Mesothelial cell of epicardium (in vitro differentiated cells): Measurements from ENCODE around the gene GOLT1A. TPM values are rescaled to one million over a fixed set of nuclear protein-coding genes. Genes with fewer than 3 reads are reported as not detected.
A peak's percentile ranks its signal among the peaks of the same experiment; 100 is the strongest.

ENCODE experiments used
- DNase-seq, 2 experiments: peaks; one replicate each; pipeline ENCODE4 v3.0.0; 2021; ENCODE audit warnings: low spot score in 2 of 2; ENCODE audit not compliant: unreplicated experiment in 2 of 2
- H3K27ac Mint-ChIP-seq: 2 replicates; pipeline ENCODE4 v1.8.0; 2021; ENCODE audit warnings: mixed read lengths
- H3K27me3 Mint-ChIP-seq: 2 replicates; pipeline ENCODE4 v1.8.0; 2021; ENCODE audit warnings: low read depth, mixed read lengths
- H3K36me3 Mint-ChIP-seq: 2 replicates; pipeline ENCODE4 v1.8.0; 2021; ENCODE audit warnings: mixed read lengths
- H3K4me1 Mint-ChIP-seq: 2 replicates; pipeline ENCODE4 v1.8.0; 2021; ENCODE audit warnings: mixed read lengths
- H3K4me3 Mint-ChIP-seq: 2 replicates; pipeline ENCODE4 v1.8.0; 2021; ENCODE audit warnings: mild to moderate bottlenecking, moderate library complexity, mixed read lengths
- H3K9me3 Mint-ChIP-seq: 2 replicates; pipeline ENCODE4 v1.8.0; 2021; ENCODE audit warnings: mixed read lengths
- total RNA-seq: library from RNA; stranded (reverse); gene quantifications from 3 replicates; pipeline ENCODE4 v1.2.1, GENCODE V29; 2021
- TF ChIP-seq, protein P1 (sequence below): fragments of 200-600 bp; sonication (generic); IDR thresholded peaks from one replicate; pipeline ENCODE4 v1.5.0; 2021; ENCODE audit warnings: antibody characterized with exemption; ENCODE audit not compliant: unreplicated experiment

Gene GOLT1A
- total RNA-seq, 1 donor from 2014 or later, result 4.1 TPM

DNA sequence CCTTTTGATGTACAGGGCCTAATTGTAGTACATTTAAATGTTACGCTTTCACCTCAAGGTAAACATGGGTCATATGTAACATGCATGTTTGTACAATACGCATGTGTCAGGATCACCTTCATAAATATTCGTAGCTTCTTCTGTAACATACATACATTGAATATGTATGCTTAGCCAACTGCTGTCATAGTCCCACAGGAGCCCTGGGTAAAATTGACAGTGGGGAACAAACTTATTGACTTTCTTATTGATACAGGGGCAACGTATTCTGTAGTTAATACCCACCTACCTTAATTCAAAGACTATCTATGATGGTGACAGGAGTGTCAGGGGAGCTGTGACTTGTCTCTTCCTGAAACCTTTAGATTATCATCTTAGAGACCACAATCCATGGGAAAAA lies 43.9 kb downstream of the GOLT1A start:
- Mint-ChIP-seq H3K4me1 (peaks cover 7% of the 10 kb centered on the region), H3K4me3 (no peak overlapping the region), H3K9me3 (peaks cover 18% of the 10 kb centered on the region), H3K36me3 (no peaks in the 10 kb centered on the region), H3K27ac (no peak overlapping the region), H3K27me3 (peaks cover 1% of the 10 kb centered on the region)
- TF ChIP-seq, protein P1, sequence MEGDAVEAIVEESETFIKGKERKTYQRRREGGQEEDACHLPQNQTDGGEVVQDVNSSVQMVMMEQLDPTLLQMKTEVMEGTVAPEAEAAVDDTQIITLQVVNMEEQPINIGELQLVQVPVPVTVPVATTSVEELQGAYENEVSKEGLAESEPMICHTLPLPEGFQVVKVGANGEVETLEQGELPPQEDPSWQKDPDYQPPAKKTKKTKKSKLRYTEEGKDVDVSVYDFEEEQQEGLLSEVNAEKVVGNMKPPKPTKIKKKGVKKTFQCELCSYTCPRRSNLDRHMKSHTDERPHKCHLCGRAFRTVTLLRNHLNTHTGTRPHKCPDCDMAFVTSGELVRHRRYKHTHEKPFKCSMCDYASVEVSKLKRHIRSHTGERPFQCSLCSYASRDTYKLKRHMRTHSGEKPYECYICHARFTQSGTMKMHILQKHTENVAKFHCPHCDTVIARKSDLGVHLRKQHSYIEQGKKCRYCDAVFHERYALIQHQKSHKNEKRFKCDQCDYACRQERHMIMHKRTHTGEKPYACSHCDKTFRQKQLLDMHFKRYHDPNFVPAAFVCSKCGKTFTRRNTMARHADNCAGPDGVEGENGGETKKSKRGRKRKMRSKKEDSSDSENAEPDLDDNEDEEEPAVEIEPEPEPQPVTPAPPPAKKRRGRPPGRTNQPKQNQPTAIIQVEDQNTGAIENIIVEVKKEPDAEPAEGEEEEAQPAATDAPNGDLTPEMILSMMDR, result no peak
- no peak for DNase-seq

DNA sequence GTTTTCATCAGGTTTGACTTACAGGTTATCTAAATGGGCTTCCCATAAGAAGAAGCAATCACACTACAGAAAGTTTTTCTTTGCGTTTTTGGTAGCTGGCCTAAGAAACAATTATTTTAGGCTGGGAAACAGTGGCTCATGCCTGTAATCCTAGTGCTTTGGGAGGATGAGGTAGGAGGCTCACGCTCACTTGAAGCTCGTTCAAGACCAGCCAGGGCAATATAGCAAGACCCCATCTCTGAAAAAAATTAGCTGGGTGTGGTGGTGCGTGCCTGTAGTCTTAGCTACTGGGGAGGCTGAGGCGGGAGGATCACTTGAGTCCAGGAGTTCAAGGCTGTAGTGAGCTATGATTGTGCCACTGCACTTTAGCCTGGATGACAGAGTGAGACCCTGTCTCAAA lies 46.1 kb downstream of the GOLT1A start:
- TF ChIP-seq, protein P1, result no peak
- H3K27ac Mint-ChIP-seq, result no peak overlapping the region
- H3K4me3 Mint-ChIP-seq, result no peak overlapping the region
- H3K4me1 Mint-ChIP-seq, result peaks cover 6% of the 10 kb centered on the region
- peaks cover 18% of the 10 kb centered on the region for H3K9me3 Mint-ChIP-seq
- DNase-seq, result no peak
- H3K27me3 Mint-ChIP-seq, result no peaks in the 10 kb centered on the region
- no peaks in the 10 kb centered on the region for H3K36me3 Mint-ChIP-seq

DNA sequence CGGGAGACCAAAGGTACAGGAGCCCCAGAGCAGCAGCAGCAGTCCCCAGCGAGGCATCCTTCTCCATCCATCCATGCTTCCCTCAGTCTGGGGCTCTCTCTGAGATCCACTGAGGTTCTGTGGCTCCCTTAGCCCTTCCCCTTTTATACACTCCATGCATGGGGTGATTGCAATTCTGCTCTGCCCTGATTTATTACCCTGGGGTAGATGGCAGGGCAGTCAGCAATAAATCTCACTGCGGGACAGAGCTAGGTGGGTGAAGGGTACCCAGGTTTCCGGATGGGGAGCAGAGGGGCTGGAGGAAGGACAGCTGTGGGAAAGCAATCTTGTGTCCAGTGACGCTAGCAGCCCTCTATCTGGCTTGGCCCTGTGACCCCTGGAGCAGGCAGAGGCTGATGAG lies 47.6 kb downstream of the GOLT1A start, which contains the start of gene REN:
Gene REN (minus strand): TSS at position 119 of the 400 bp plus-strand sequence. CDS start 44 bp downstream, at position 75.
- Mint-ChIP-seq H3K36me3 (no peaks in the 10 kb centered on the region), H3K4me3 (no peak within 1 kb of the TSS)

DNA sequence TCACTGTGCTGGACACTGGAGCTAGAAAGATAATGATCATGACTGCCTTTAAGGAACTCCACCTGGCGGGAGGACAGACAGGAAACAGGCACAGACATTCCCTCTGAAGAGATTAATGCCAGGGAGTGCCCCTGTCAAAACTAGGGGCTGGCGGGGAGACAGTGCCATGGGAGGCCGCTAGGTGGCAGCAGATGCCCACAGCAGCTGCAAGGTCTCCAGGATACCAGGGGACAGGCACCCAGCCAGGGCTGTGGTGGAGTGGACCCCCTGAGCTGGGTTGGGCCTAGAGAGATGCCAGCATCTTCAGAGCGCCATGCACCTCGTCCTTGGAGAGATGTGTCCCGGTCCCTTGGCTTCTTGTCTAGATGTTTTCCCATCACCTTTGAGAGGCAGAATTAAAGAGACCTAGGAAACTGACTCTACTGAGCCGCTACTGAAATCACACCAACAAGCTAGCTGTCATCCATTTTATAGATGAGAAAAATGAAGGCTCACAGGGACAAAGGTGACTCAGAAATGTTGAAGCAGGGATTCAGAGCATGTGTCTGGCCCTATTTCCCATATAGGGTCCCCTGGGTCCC lies 51.2 kb downstream of the GOLT1A start:
- peak overlapping the region; percentile 60 for H3K27ac Mint-ChIP-seq
- DNase-seq, result peak; percentile 70 to 93
- peaks cover 2% of the 10 kb centered on the region for H3K4me1 Mint-ChIP-seq
- H3K9me3 Mint-ChIP-seq, result no peaks in the 10 kb centered on the region
- H3K36me3 Mint-ChIP-seq, result no peaks in the 10 kb centered on the region
- H3K4me3 Mint-ChIP-seq, result no peak overlapping the region
- TF ChIP-seq, protein P1, result peak; percentile 95
- H3K27me3 Mint-ChIP-seq, result peaks cover 7% of the 10 kb centered on the region

More for the DNA sequence above, 47.6 kb downstream of the GOLT1A start, which contains the start of gene REN:
- H3K27ac Mint-ChIP-seq, result no peak within 1 kb of the TSS
- H3K9me3 Mint-ChIP-seq, result peaks cover 15% of the 10 kb centered on the region
- no peak for DNase-seq
- TF ChIP-seq, protein P1, result no peak
- H3K27me3 Mint-ChIP-seq, result no peaks in the 10 kb centered on the region
- H3K4me1 Mint-ChIP-seq, result peaks cover 2% of the 10 kb centered on the region

DNA sequence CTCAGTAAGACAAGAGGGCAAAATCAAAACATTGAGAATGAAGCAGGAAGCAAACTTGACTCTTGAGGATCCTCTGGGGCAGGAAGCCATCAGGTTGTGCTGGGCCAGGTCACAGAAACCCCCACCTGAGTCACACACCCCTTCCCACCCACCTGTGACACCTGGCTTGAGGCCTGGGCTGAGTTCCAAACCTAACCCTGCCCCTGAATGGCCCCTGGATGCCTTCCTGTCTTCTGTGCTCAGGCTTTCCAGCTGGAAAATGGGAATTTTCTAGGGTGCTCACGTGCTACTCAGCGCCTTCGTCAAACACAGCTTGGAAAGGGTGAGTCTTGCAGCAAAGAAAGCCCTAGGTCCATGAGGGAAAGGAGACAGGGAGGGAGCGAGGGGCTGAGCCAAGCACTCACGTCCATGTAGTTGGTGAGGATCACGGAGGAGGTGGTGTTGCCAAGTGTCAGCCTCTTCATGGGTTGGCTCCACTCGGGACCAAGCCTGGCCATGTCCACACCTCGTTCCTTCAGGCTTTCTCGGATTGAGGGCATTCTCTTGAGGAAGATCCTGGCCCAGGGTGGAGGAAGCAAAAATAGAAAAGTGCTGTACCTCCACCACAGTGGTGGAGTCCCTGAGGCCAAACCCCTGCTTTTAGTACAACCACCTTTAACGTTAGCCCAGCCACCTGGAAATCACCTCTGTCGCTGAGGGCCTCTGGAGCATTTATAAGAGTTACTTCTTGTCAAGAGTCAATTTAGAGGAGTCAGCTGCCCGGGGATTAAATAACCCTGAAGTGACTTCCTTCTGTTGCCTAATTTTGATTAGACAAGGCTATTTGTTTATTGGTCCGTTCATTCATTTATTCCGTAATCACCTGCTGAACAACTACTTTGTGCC lies 51.9 kb downstream of the GOLT1A start:
- Mint-ChIP-seq H3K9me3 (no peaks in the 10 kb centered on the region), H3K27me3 (peaks cover 10% of the 10 kb centered on the region), H3K27ac (peak overlapping the region; percentile 60), H3K4me1 (peaks cover 2% of the 10 kb centered on the region), H3K36me3 (no peaks in the 10 kb centered on the region), H3K4me3 (no peak overlapping the region)
- no peak for DNase-seq
- TF ChIP-seq, protein P1, result no peak
